Hepatocyte (in vitro differentiated cells): ENCODE results near the gene MATR3. TPM values are rescaled to one million over a fixed set of nuclear protein-coding genes. Genes with fewer than 3 reads are reported as not detected.

Source experiments
- DNase-seq: peaks from one replicate; pipeline ENCODE4 v3.0.0-alpha.2; 2016; ENCODE audit warnings: low spot score
- H2AFZ ChIP-seq: fragments of 200-600 bp; sonication (generic); 2 replicates; pipeline ENCODE4 v1.6.0; 2016; ENCODE audit warnings: antibody characterized with exemption, mild to moderate bottlenecking
- H3K27ac ChIP-seq: fragments of 200-600 bp; sonication (generic); 2 replicates; pipeline ENCODE4 v1.5.1; 2016; ENCODE audit warnings: mild to moderate bottlenecking
- H3K27me3 ChIP-seq: fragments of 200-600 bp; sonication (generic); 2 replicates; pipeline ENCODE4 v1.6.1; 2016
- H3K36me3 ChIP-seq: fragments of 200-600 bp; sonication (generic); replicated peaks from 2 replicates; pipeline ENCODE4 v1.5.1; 2016; ENCODE audit warnings: low read depth; ENCODE audit not compliant: insufficient read depth
- H3K4me1 ChIP-seq: fragments of 200-600 bp; sonication (generic); 2 replicates; pipeline ENCODE4 v1.5.1; 2016; ENCODE audit warnings: mild to moderate bottlenecking, moderate library complexity; ENCODE audit not compliant: insufficient read depth
- H3K4me2 ChIP-seq: fragments of 200-600 bp; sonication (generic); 2 replicates; pipeline ENCODE4 v1.6.0; 2016
- H3K4me3 ChIP-seq: fragments of 200-600 bp; sonication (generic); 2 replicates; pipeline ENCODE4 v1.5.1; 2016; ENCODE audit warnings: mild to moderate bottlenecking
- H3K79me2 ChIP-seq: fragments of 200-600 bp; sonication (generic); 2 replicates; pipeline ENCODE4 v1.6.0; 2017; ENCODE audit warnings: mild to moderate bottlenecking
- H3K9me2 ChIP-seq: fragments of 200-600 bp; sonication (generic); replicated peaks from 2 replicates; pipeline ENCODE4 v1.6.0; 2017; ENCODE audit warnings: mild to moderate bottlenecking; ENCODE audit not compliant: insufficient read depth
- H3K9me3 ChIP-seq: fragments of 200-600 bp; sonication (generic); 2 replicates; pipeline ENCODE4 v1.5.1; 2016; ENCODE audit warnings: low read depth, mild to moderate bottlenecking
- H4K20me1 ChIP-seq: fragments of 200-600 bp; sonication (generic); 2 replicates; pipeline ENCODE4 v1.6.0; 2016; ENCODE audit warnings: mild to moderate bottlenecking; ENCODE audit not compliant: insufficient read depth, poor library complexity, severe bottlenecking
- CTCF ChIP-seq: fragments of 200-600 bp; sonication (generic); IDR thresholded peaks from 2 replicates; pipeline ENCODE4 v1.5.1; 2016; ENCODE audit warnings: antibody characterized with exemption, mild to moderate bottlenecking; ENCODE audit not compliant: poor library complexity
- EZH2 ChIP-seq: fragments of 200-600 bp; sonication (generic); IDR thresholded peaks from 2 replicates; pipeline ENCODE4 v1.6.1; 2016; ENCODE audit warnings: antibody characterized with exemption, mild to moderate bottlenecking, borderline replicate concordance
- EZH2phosphoT487 ChIP-seq: fragments of 200-600 bp; sonication (generic); IDR thresholded peaks from one replicate; pipeline ENCODE4 v1.6.1; 2018; ENCODE audit warnings: antibody characterized with exemption, mild to moderate bottlenecking, low read depth, moderate library complexity; ENCODE audit not compliant: unreplicated experiment, severe bottlenecking
- WGBS: methylation state at CpG from one replicate; pipeline ENCODE4 v1.1.6; 2016; ENCODE audit warnings: low lambda C conversion rate; ENCODE audit errors: missing lambda C conversion rate; 5-methylcytosine and 5-hydroxymethylcytosine counted together
- polyA plus RNA-seq: library from polyadenylated mRNA; unstranded; fragments of >200 nt; fragmentation: Nextera tagmentation; extraction: Ambion mirVana; gene quantifications from 2 replicates; pipeline ENCODE4 v1.2.1, GENCODE V29; 2016
- total RNA-seq: library from RNA; depleted of rRNA; stranded (reverse); fragments of >200 nt; gene quantifications from 2 replicates; pipeline ENCODE4 v1.2.3, GENCODE V29; 2014

The MATR3 gene
- total and polyA plus RNA-seq, 2 experiments from 2014 or later, result 183 to 355 TPM

GRCh38 chr5:139253115-139253514 lies 40.4 kb upstream of the MATR3 start:
- Histone ChIP-seq H3K9me2 (no peaks in the 10 kb centered on the region), H3K4me1 (no peaks in the 10 kb centered on the region), H3K36me3 (no peaks in the 10 kb centered on the region), H3K27me3 (no peaks in the 10 kb centered on the region), H4K20me1 (no peaks in the 10 kb centered on the region), H3K79me2 (no peaks in the 10 kb centered on the region), H3K4me3 (no peak overlapping the region), H2AFZ (no peak overlapping the region), H3K9me3 (no peaks in the 10 kb centered on the region), H3K27ac (no peak overlapping the region), H3K4me2 (no peak overlapping the region)
- no peak for DNase-seq
- TF ChIP-seq EZH2 (no peak), EZH2phosphoT487 (no peak), CTCF (no peak)
- 93% methylated on average over 3 of the region's 3 CpGs for WGBS

GRCh38 chr5:139256820-139257219 lies 36.7 kb upstream of the MATR3 start:
- H3K27me3 ChIP-seq, result no peaks in the 10 kb centered on the region
- DNase-seq, result no peak
- H3K9me3 ChIP-seq, result no peaks in the 10 kb centered on the region
- TF ChIP-seq EZH2 (no peak), EZH2phosphoT487 (no peak), CTCF (no peak)
- no peaks in the 10 kb centered on the region for H3K9me2 ChIP-seq
- no peaks in the 10 kb centered on the region for H3K4me1 ChIP-seq
- no peaks in the 10 kb centered on the region for H3K79me2 ChIP-seq
- no peaks in the 10 kb centered on the region for H4K20me1 ChIP-seq
- H3K4me3 ChIP-seq, result no peak overlapping the region
- H3K27ac ChIP-seq, result no peak overlapping the region
- H2AFZ ChIP-seq, result no peak overlapping the region
- H3K4me2 ChIP-seq, result no peak overlapping the region
- no peaks in the 10 kb centered on the region for H3K36me3 ChIP-seq
- WGBS, result 97% methylated on average over 5 of the region's 5 CpGs

- H2AFZ ChIP-seq, result no peak overlapping the region
- WGBS, result 85% methylated on average over 6 of the region's 6 CpGs
- no peak overlapping the region for H3K27ac ChIP-seq
- H4K20me1 ChIP-seq, result no peaks in the 10 kb centered on the region
- no peaks in the 10 kb centered on the region for H3K9me3 ChIP-seq
- no peak for DNase-seq
- TF ChIP-seq EZH2phosphoT487 (no peak), CTCF (no peak), EZH2 (no peak)
- no peaks in the 10 kb centered on the region for H3K36me3 ChIP-seq
- H3K27me3 ChIP-seq, result no peaks in the 10 kb centered on the region
- no peak overlapping the region for H3K4me3 ChIP-seq
- H3K4me1 ChIP-seq, result no peaks in the 10 kb centered on the region
- H3K79me2 ChIP-seq, result no peaks in the 10 kb centered on the region
- H3K9me2 ChIP-seq, result no peaks in the 10 kb centered on the region
- H3K4me2 ChIP-seq, result no peak overlapping the region
These were observed 31.3 kb upstream of the MATR3 start for GRCh38 chr5:139262059-139262741.
